GM18517 (cell line): ENCODE data around the gene TSPAN18.

Experiments used
- ATAC-seq: cut with Tn5 transposase; IDR thresholded peaks from one replicate; pipeline ENCODE4 v1.9.1; 2021; ENCODE audit warnings: mild to moderate bottlenecking, moderate library complexity; ENCODE audit not compliant: unreplicated experiment

Gene TSPAN18

GRCh38 chr11:44793350-44794090 lies 66.8 kb downstream of the TSPAN18 start:
- ATAC-seq: no peak

- no peak for ATAC-seq
Observed at GRCh38 chr11:44795803-44796535, 69.2 kb downstream of the TSPAN18 start.

DNA sequence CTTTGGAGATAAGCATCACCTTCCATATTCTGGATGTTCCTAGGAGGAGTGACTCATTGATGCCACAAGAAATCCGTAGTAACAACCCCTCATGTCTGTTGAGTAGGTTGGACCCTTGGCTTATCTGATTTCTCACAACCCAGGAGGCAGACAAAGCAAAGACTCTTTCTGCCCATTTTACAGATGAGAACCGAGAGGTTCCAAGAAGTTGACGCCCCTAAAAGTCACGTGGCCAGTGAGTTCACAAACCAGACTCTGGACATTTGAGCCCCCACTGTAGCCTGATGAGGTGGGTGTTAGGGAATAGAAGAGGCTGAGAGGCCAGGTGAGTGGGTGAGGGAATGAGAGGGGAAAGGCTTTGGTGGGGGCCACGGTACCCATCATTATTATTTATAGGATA lies 70.3 kb downstream of the TSPAN18 start:
- ATAC-seq: no peak

DNA sequence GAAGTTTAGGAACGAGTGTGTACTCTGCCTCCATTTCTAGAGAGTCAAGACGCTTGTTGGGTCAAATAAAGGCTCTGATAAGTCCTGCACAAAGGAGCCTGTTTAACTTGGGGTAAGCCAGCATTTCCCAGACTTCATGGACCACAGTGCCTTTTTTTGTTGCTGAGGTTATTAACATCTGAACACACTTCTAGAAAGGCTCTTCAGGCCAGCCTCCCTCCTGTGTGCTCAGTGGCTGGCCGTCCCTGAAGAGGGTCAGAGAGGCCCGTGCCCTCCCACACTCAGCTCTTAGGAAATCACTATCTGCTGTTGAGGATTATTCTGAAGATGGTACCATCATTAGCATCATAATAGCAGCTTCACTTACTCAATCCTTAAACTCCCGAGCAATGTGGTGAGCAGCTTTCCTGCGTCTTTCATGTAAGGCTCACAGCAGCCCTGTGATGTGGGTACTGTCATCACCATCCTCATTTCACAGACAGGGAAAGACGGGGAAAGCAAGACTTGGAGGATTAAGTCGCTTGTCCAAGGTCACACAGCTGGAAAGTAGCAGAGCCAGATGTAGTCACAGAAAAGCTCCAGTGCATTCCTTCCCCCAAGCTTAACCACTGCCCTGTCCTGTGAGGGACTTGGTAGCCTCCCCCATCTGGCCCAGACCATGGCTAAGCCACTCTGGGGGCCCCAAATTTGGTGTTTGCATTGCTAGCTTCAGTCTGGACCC lies 71.3 kb downstream of the TSPAN18 start:
- no peak for ATAC-seq

GRCh38 chr11:44798607-44798972 lies 71.8 kb downstream of the TSPAN18 start:
- no peak for ATAC-seq

DNA sequence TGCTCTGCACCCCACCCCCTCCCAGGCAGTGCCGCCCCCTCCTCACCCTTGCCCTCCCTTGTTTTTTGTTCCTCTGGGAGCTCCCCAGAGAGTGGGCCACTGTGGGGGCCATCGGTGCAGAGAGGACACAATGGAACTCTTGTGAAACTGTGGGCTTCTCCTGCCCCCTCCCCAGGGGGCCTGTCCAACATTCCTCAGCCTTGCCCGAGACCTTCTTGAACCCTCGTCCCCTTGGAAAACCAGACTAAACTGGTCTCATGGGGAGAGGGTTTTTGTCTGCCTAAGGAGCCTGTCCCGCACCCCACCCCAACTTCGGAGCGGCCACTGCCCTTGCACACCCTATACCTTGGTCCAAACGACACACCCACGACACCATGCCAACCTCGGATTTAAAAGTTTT lies 72.2 kb downstream of the TSPAN18 start:
- ATAC-seq: no peak

GRCh38 chr11:44802347-44802746 lies 75.6 kb downstream of the TSPAN18 start:
- ATAC-seq: no peak

- no peak for ATAC-seq
Observed at GRCh38 chr11:44803009-44803408, 76.2 kb downstream of the TSPAN18 start.

DNA sequence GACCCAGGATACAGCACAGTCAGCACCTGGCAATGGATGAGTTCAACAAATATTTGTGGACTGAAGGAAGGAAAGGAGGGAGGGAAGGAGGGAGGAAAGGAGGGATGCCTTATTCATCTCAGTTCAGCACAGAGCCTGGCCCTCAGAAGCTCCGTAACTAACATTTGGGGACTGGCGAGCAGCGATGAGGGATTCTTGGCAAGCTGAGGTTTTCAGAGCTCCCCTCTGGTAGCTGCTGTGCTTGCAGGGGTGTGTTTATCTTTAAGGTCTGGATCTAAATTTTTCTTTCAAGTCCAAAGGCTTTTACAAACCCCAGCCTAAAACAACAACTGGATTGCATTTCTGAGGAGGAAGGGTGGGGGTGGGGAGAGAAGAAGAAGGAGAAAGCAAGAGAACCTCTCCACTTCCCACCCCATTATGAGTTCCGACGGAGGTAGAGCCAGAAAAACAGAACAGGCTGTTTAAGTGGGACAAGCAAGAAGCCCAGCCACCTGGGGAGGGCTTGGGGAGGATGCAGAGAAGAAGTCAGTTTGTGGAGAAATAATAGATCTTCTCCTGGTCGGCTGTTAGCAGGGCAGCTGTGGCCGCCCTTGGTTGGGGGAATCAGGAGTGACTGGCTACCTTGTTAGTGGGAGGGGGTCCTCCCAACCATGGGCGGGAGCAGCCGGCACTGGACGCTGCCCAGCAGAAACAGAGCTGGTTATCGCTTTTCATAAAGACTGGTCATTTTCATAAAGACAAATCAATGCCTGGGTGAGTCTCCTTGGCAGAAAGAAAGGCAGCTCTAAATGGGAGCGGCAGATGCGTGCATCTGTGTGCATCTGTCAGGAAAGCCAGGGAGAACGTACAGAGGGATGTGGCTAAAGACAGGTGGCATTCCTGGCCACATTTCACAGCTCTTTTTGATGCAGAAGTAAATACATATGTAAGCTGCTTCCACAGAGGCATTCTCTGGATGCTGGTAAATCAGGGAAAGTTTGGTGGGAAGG lies 78.0 kb downstream of the TSPAN18 start:
- ATAC-seq: no peak

DNA sequence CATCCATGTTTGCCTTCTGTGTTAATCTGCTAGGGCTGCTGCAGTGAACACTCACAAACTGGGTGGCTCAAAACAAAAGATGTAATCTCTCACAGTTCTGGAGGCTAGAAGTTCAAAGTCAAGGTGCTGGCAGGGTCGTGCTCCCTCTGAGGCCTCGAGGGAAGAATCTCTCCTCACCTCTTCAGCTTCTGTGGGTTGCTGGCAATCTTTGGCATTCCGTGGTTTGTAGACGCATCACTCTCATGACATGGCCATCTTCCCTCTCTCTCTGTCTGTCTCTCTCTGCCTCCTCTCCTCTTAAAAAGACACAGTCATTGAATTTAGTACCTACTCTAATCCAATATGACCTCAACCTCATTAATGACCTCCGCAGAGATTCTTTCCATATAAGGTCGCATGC lies 78.8 kb downstream of the TSPAN18 start:
- ATAC-seq: no peak

DNA sequence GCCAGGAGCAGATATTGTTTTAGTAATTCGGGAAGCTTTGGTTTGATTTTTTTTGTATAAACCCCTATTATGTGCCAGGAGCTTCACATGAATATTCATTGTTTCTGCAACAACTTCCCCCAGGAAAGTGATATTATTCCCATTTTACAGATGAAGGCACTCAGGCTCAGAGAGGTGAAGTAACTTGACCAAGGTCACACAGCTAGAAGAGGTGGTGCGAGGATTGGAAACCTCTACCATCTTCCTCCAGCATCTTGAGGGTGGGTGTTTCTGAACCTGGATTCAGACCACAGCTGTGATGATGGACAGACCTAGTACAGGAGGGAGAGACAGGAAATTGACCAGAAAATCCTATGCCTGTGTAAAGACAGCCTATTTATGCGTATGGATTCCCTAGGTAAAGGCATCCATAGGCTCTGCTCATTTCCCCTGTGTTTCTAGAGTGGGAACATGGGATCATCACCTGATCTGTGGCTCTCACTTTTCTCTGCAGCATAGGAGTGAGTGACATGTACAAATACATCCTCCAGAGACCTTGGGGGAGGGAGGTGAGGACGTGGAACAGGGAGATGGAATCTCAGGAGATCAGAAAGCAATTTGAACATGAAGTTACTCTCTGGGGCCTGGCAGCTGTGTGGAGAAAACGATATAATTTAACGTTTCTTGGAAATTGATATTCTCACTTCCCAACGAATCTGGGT lies 81.4 kb downstream of the TSPAN18 start:
- no peak for ATAC-seq

GRCh38 chr11:44809283-44809682 lies 82.5 kb downstream of the TSPAN18 start:
- ATAC-seq: no peak

DNA sequence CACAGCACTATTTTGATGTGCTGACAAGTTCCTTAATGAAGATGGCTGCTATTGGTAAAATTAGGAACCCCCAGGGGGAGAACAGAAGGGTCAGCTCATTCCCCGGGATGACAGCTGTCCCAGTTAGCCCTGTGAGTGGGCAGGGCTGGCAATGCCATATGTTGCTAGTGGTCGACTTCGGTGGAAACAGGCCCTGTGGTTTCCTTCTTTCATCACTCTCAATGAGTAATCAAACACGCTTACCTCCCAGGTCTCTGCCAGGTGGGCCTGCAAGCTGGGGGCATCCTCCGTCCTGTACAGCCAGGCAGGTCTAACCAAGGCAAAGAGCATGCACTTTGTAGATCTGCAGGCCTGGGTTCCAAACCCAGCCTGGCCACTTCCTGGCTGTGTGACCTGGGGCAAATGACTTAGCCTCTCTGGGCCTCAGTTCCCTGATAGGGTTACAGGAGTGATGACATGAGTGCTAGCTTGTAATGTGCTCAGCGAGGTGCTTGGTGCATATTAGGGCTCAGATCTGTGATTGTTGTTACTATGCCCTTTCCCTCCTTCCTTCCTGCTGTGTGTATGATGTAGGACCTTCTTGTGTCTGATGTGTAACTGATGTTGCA lies 85.2 kb downstream of the TSPAN18 start:
- ATAC-seq: no peak

- ATAC-seq: no peak
Observed at GRCh38 chr11:44812971-44813370, 86.2 kb downstream of the TSPAN18 start.

GRCh38 chr11:44813401-44813800 lies 86.6 kb downstream of the TSPAN18 start:
- ATAC-seq: no peak

DNA sequence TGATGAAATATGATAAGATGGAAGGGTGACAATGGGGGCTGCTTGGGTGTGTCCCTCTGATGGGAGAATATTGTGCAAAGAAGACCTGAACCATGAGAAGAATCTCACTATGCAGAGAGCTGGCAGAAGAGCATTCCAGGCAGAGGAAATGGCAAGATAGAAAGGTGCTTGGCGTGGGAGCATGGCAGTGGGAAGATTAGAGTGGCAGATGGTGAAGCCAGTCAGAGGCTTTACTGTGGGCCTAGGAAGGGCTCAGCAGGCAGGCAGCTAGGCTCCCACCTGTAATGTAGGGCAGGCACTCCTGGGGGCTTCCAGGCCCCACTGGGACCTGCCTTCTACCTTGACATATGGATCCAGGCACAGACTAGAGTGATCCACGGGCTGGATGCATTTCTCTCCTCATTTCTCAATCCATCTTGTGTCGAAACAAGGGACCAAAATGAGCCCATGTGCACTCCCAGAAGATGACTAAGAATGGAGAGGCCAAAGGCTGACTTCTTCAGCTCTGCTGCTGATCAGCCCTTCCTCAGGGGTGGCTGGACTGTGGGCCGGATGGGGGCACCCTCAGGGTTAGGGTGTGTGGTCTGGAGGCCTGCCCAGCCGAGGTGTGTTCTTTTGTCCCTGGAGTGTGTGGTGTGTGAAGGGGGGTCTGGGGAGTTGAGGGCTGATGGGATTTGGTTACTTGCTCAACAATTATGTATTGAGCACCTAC lies 88.3 kb downstream of the TSPAN18 start:
- no peak for ATAC-seq

DNA sequence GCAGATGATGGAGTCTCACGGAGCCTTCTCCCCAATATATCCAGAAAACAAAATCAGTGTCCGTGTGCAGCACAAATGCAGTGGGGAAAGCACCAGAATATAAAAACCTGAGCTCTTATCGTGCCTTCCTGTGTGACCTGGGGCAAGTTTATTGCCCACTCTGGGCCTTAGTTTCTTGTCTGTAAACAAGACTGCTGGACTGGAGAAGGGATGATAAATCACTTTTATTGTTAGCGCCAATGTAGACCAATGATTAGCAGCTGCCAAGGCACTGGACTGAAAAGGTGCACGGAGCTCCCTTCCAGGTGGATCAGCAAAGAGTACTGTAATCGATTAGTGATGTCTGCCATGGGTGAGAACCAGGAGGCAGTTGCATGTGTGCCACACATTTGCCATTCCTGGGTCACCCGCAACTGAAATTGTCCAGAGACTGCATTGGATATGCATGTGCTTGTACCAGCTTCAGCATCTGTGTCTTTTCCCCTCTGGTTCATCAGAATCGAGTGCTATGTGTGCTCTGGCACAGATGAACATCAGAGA lies 89.2 kb downstream of the TSPAN18 start:
- no peak for ATAC-seq

GRCh38 chr11:44816761-44817160 lies 90.0 kb downstream of the TSPAN18 start:
- ATAC-seq: no peak
